ENCODE data around the gene RAD18.

GRCh38 chr3:9007213-9007612 is 43.9 kb upstream of the RAD18 start:
- TF ChIP-seq EZH2 (IDR thresholded peaks at IDR 0.05): no peak
- TF ChIP-seq POLR2AphosphoS5 (IDR thresholded peaks at IDR 0.05; ENCODE audit: borderline replicate concordance, low read depth, low read length): no peak

Measured in SK-N-MC (cell line).